ENCODE measurements around the gene MRTFB. TPM values are rescaled to one million over a fixed set of nuclear protein-coding genes. Genes with fewer than 3 reads are reported as not detected.

MRTFB gene
- total RNA-seq, 1 donor from 2014 or later = 20.9 TPM

GRCh38 chr16:14129502-14129901 is 58.4 kb downstream of the MRTFB start:
- DNase-seq (no peak), ATAC-seq (ENCODE audit: low read depth) (no peak)
- TF ChIP-seq CTCF (IDR thresholded peaks at IDR 0.05) = no peak
- ChIA-PET CTCF (no interaction called here), POLR2A (no interaction called here)
- Mint-ChIP-seq H3K36me3 (ENCODE audit: low read depth) (peaks cover 7% of the 10 kb centered on the region), H3K9me3 (peaks cover 2% of the 10 kb centered on the region), H3K4me3 (no peak overlapping the region), H3K27ac (no peak overlapping the region), H3K27me3 (no peaks in the 10 kb centered on the region), H3K4me1 (peaks cover under 1% of the 10 kb centered on the region)
- intact Hi-C loops (cut with micrococcal nuclease) = no loop called here

GRCh38 chr16:14131774-14132695 is 60.9 kb downstream of the MRTFB start:
- no peak for TF ChIP-seq CTCF (IDR thresholded peaks at IDR 0.05)
- Mint-ChIP-seq H3K27me3 (no peaks in the 10 kb centered on the region), H3K27ac (no peak overlapping the region), H3K9me3 (peaks cover 2% of the 10 kb centered on the region), H3K4me3 (no peak overlapping the region), H3K4me1 (no peaks in the 10 kb centered on the region), H3K36me3 (ENCODE audit: low read depth) (peaks cover 13% of the 10 kb centered on the region)
- ChIA-PET CTCF (no interaction called here), POLR2A (no interaction called here)
- no peak for DNase-seq
- ATAC-seq (ENCODE audit: low read depth) = no peak
- intact Hi-C loops (cut with micrococcal nuclease) = no loop called here

- H3K27me3 Mint-ChIP-seq = no peaks in the 10 kb centered on the region
- POLR2A ChIA-PET = no interaction called here
- CTCF ChIA-PET = no interaction called here
- ATAC-seq (ENCODE audit: low read depth) = no peak
- intact Hi-C loops (cut with micrococcal nuclease) = no loop called here
- H3K36me3 Mint-ChIP-seq (ENCODE audit: low read depth) = peaks cover 13% of the 10 kb centered on the region
- TF ChIP-seq CTCF (IDR thresholded peaks at IDR 0.05) = no peak
- no peak overlapping the region for H3K4me3 Mint-ChIP-seq
- H3K9me3 Mint-ChIP-seq = peaks cover 2% of the 10 kb centered on the region
- DNase-seq = no peak
- no peaks in the 10 kb centered on the region for H3K4me1 Mint-ChIP-seq
- H3K27ac Mint-ChIP-seq = no peak overlapping the region
Measured at GRCh38 chr16:14132696-14133048, 61.6 kb downstream of the MRTFB start.

GRCh38 chr16:14133907-14134306 is 62.8 kb downstream of the MRTFB start:
- ATAC-seq (ENCODE audit: low read depth) = no peak
- Mint-ChIP-seq H3K36me3 (ENCODE audit: low read depth) (peaks cover 11% of the 10 kb centered on the region), H3K9me3 (peaks cover 1% of the 10 kb centered on the region), H3K27me3 (no peaks in the 10 kb centered on the region), H3K4me1 (peaks cover 8% of the 10 kb centered on the region), H3K27ac (no peak overlapping the region), H3K4me3 (no peak overlapping the region)
- POLR2A ChIA-PET = no interaction called here
- CTCF ChIA-PET = no interaction called here
- no peak for TF ChIP-seq CTCF (IDR thresholded peaks at IDR 0.05)
- no peak for DNase-seq
- intact Hi-C loops (cut with micrococcal nuclease) = no loop called here

- TF ChIP-seq CTCF (IDR thresholded peaks at IDR 0.05) = no peak
- CTCF ChIA-PET = no interaction called here
- ATAC-seq (ENCODE audit: low read depth) (no peak), DNase-seq (no peak)
- H3K27me3 Mint-ChIP-seq = no peaks in the 10 kb centered on the region
- intact Hi-C loops (cut with micrococcal nuclease) = loop anchor here (1.0 kb wide), 1 partner anchor 19 kb away; no protein-coding TSS in a partner anchor
- peaks cover 10% of the 10 kb centered on the region for H3K4me1 Mint-ChIP-seq
- POLR2A ChIA-PET = no interaction called here
- no peak overlapping the region for H3K27ac Mint-ChIP-seq
- no peaks in the 10 kb centered on the region for H3K9me3 Mint-ChIP-seq
- peaks cover 16% of the 10 kb centered on the region for H3K36me3 Mint-ChIP-seq (ENCODE audit: low read depth)
- H3K4me3 Mint-ChIP-seq = no peak overlapping the region
Measured at GRCh38 chr16:14135704-14136103, 64.6 kb downstream of the MRTFB start.

Measured in activated B cell treated with CpG ODN at 0.5 μM for 24 hours (primary cell).